GM21737 (cell line): ENCODE data around the gene KISS1R.

Experiments used
- ATAC-seq: cut with Tn5 transposase; IDR thresholded peaks from one replicate; pipeline ENCODE4 v1.9.1; 2021; ENCODE audit warnings: mild to moderate bottlenecking, moderate library complexity; ENCODE audit not compliant: unreplicated experiment

The KISS1R gene

DNA sequence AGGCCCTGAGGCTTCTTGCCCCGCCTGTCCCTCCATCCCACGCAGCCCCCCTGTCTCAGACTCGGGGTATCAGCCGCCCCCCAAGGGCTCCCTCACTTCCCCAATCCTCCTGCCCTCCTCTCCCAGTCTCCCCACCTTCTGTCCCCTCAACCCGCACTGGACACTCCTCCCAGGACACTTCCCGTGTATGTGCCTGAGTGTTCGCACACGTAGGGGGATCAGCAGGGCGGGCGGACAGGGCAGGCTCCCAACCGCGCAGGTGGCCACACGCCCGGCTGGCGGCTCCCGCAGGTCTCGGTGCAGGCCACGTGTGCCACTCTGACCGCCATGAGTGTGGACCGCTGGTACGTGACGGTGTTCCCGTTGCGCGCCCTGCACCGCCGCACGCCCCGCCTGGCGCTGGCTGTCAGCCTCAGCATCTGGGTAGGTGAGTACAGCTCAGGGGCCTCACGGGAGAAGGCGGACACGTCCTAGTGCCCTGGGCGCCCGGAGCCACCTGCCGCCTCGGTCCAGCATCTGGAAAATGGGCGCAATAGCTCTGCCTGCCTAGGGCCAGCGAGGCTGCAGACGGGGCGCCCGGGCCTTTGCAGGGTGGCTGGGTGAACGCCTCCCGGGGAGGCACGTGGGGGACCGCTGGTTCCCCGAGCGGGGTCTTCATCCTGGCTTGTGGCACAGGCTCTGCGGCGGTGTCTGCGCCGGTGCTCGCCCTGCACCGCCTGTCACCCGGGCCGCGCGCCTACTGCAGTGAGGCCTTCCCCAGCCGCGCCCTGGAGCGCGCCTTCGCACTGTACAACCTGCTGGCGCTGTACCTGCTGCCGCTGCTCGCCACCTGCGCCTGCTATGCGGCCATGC lies 2.3 kb downstream of the KISS1R start:
- ATAC-seq: no peak

DNA sequence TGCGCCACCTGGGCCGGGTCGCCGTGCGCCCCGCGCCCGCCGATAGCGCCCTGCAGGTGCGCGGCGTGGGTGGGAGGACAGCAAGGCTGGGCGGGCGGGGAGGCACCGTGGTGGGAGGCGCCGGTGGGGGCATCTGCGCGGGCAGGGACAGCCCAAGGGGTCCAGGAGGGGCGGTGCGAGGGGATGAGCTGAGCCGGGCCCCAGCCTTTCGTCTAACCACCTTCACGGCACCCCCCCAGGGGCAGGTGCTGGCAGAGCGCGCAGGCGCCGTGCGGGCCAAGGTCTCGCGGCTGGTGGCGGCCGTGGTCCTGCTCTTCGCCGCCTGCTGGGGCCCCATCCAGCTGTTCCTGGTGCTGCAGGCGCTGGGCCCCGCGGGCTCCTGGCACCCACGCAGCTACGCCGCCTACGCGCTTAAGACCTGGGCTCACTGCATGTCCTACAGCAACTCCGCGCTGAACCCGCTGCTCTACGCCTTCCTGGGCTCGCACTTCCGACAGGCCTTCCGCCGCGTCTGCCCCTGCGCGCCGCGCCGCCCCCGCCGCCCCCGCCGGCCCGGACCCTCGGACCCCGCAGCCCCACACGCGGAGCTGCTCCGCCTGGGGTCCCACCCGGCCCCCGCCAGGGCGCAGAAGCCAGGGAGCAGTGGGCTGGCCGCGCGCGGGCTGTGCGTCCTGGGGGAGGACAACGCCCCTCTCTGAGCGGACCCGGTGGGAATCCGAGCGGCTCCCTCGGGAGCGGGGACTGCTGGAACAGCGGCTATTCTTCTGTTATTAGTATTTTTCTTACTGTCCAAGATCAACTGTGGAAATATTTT lies 3.1 kb downstream of the KISS1R start:
- no peak for ATAC-seq

DNA sequence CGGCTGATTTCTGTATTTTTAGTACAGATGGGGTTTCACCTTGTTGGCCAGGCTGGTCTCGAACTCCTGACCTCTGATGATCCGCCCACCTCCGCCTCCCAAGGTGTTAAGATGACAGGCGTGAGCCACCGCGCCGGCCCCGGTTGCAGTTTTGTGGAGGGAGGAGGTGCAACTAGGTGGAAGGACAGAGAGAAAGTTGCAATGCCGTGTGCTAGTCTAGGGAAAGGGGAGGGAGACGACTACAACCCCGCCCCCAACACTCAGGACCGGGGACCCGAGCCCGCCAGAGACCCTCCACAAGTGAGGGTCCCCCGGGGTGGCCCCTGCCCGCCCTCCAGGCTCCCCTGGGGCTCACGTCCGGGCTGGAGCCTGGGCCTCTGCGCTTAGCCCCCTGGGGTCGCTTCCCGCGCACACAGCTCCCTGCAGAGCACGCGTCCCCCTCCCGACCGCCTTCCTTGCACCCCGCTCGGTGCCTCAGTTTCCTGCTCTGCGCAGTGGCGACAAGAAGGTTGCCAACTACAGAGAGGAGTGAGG lies 7.5 kb downstream of the KISS1R start:
- ATAC-seq: no peak

DNA sequence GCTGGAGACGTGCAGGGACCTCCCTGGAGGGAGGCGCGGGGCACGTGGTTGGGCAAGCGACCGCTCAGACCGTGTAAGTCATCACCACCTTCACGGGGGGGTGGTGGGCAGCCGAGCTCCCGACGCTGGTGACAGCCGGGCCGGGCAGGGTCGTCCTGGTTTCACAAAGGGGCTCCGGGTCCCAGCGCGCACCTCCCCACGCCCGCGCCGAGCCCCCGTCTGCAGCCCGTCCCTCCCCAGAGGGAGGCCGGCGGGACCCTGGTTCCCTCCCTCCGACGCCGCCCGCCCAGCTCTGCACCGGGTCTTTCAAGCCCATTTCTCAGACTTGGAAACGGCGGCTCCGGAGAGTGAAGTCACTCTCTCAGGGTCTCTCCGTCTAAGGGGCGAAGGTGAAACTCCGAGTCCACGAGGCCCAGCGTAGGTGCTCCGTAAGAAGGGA lies 8.0 kb downstream of the KISS1R start:
- ATAC-seq: peak; percentile 19

DNA sequence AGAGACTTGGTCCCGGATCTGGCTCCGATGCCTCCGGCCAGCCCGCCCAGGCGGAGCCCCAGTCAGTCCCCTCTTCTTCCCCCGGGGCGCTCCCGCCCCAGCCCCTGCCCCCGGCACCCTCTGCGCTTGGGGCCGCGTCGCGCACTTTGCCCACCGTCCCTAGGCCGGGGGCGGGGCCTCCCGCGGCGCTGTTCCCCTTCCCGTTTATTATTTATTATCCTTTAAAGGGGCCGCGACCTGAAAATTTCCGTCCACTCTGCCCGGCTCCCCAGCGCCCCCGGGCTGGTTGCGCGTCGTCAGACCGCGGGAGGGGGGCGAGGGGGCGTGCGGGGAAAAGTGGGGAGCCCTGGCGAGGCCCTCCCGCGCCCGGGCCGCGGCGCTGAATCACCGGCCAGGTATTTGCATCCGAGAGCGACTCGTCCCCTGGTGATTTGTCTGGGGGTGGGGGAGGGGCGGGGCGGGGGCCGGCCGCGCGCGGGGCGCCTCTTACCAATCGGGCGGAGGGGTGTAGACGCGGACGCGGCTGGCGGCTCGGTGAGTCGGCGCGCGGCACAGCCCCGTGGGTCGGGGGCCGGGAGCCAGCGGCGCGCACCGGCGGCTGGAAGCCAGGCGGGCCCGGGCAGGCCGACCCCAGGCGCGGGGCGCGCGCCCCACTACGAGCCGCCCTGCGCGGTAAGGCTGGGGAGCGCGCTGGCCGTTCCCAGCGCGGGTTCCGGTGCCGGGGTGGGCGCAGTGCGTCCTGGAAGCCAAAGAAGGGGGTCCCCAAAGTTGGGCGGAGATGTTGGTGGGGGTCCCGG lies 8.6 kb downstream of the KISS1R start, which contains the start of gene ARID3A:
Gene ARID3A (plus strand): TSS at position 510 of the 797 bp plus-strand sequence. CDS start 3,494 bp downstream, outside the sequence.
- peak; percentile 40 for ATAC-seq

DNA sequence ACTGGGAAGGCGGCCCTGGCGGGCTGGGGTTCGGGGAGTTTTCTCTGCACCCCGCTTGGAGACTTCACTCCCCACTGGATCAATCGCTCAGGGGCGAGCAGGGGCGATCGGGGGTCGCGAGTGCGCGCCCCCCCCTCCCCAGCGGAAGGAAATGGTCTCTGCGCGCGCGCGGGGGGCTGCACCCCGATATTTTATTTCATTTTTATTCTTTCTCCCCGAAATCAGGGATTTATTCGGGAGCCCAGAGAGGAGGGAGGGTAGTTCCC lies 9.1 kb downstream of the KISS1R start:
- ATAC-seq: no peak

DNA sequence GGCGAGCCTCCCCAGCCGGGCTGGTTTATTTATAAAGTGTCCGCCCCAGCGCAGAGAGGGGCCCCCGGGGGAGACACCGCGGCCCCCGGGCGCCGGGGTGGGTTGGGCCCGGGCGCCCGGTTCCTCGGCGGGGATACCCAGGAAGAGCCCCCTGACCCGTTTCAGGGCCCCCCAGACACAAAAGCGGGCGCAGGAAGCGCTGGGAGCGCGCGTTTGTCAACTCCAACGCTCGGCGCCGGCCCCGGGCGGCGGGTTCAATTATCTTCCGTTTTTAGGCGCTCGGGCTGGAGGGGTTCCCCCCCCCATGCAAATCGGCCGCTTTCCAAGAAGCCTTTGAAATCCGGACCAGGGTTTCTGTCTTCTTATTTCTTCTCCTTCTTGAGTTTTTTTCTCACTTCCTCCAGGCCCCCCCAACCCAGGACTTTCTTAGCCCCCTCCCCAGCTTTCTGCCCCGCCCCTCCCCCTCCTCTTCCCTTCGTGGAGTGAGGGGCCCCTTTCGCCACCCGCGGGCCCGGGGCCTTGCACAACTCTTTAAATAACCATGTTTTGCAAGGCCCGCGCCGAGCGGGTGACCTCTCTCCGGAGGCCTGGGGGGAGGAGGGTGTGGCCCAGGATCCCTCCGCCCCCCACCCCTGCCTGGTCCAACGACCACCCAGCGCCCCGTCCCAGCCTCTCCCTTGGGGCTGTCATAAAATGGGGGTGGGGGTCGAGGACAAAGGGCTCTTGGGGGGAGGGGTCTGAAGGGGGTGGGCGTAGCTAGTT lies 9.6 kb downstream of the KISS1R start:
- ATAC-seq: no peak

DNA sequence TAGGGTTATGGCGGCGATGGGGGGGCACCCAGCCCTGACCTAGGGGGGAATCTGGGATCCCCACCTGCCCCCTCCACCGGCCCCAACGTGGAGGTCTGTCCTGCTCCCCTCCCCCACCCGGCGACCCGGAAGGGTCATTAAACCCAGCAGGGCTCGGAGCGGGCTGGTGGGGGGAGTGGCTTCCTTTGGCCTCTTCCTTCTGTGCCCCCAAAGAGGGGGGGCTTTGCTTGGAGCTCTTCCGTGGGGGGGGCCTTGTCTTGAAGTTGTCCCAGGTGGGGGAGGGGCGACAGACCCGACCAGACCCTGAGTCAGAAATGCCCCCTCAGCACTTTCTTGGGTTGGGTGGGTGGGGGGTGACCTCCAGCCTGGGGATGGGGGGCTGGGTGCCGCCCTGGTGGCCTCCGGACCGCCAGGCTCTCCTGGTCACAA lies 10.2 kb downstream of the KISS1R start:
- no peak for ATAC-seq

DNA sequence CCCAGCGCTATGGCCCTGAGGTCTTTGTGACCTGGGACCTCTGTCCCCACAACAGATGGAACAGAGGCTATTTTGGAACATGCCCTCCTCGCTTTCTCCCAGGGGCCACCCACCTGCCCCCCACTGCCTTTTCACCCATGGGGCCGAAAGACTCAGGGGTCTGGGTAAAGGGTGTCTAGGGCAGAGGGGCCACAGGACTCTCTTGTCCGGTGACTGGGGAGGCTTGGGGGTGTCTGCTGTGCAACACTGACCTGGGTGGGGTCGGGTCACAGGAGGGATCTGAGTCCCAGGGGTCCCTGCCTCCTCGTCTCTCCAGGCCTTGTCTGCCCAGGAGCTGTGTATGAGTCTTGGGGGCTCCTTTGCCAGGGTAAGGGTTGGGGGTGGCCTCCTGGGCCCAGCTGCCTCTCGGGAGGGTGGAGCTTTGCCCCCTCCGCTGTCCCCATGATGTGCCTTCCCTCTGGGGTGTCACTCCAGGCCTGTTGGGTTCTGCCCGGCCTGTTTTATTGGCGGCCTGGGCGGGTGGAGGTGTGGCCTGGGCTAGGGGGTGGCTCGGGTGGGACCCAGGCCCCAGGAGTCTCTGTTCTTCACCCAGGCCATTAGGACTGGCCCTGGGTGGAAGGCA lies 10.8 kb downstream of the KISS1R start:
- ATAC-seq: no peak

DNA sequence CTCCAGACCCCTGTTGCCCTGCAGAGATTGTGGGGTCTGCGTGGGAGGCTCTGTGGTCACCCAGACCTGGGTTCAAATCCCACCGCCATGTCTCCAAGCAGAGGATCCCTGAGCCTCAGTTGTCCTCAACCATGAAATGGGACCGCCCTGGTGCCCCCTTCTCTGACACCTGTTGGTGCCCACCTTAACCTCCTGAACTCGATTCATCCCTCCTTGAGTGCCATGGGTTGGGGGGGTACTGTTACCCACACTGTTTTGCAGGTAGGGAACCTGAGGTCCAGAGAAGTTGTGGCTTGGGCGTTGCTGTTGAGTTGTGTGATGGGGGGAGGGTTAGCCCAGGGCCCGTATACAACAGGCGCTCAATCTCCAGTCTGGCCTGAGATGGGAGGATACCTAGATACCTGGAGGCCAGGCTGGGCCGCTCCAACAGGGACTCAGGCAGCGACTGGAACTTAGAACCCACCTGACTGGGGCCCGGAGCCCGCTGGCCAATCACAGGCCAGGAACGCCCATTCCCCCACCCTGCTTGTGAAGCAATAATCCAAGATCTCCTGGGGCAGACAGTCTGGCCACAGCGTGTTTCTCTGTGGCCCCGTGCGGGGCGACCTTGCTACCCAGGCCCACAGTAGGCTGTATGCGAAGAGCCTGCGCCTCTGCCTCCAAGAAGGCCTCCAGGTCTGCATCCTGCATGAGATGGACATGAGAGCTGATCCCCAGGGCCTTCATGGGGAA lies 11.5 kb downstream of the KISS1R start:
- no peak for ATAC-seq

DNA sequence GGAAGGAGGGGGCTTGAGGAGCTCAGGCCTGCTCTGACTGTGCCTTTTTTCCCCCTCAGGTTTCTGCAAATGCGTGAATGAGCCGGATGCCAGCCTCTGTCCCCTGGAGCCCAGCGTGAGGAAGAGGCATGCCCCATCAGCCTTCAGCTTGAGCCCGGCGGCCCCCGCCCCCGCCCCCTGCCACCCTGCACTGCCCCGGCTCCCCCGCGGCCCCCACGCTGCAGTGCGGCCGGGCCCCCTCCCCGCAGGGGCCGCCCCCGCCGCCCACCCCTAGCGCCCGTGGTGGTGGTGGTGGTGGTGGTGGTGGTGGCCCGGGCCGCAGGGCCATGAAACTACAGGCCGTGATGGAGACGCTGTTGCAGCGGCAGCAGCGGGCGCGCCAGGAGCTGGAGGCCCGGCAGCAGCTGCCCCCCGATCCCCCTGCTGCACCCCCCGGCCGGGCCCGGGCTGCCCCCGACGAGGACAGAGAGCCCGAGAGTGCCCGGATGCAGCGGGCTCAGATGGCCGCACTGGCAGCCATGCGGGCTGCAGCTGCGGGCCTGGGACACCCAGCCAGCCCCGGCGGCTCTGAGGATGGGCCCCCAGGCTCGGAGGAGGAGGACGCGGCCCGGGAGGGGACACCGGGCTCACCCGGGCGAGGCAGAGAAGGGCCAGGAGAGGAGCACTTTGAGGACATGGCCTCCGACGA lies 12.2 kb downstream of the KISS1R start:
- no peak for ATAC-seq

DNA sequence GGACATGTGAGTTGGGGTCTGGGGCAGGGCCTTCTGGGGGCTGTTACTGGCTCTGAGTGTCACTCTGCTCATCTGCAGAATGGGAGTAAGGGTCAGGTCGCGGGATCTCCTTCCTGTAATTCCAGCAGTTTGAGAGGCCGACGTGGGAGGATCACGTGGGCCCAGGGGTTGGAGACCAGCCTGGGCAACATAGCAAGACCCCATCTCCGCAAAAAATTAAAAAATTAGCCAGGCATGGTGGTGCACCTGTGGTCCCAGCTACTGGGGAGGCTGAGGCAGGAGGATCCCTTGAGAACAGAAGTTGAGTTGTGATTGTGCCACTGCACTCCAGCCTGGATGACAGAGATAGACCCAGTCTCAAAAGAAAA lies 12.7 kb downstream of the KISS1R start:
- ATAC-seq: no peak

DNA sequence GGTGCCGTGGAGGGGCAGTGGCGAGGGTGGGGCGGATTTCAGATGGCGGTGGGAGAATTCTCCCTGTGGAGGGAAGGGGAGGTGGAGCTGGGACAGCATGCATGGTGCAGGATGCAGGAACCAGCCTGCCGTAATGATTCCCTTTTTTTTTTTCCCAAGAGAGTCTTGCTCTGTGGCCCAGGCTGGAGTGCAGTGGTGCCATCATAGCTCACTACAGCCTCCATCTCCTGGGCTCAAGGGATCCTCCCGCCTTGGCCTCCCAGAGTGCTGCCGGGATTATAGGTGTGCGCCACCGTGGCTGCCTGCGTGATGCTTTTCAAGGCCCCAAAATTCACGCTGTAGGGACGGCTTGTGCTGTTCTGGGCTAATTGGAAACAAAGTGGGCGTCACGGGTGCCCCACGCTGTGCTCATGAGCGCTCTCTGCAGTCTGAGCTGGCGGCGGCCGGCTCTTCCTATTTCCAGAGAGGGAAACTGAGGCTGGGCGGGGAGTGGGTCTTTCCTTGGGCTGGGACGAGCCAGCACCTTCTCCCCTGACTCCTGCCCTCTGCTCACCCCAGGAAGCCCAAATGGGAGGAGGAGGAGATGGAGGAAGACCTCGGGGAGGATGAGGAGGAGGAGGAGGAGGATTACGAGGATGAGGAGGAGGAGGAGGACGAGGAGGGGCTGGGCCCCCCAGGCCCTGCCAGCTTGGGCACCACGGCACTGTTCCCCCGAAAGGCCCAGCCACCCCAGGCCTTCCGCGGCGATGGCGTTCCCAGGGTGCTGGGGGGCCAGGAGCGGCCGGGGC lies 14.9 kb downstream of the KISS1R start:
- ATAC-seq: no peak

DNA sequence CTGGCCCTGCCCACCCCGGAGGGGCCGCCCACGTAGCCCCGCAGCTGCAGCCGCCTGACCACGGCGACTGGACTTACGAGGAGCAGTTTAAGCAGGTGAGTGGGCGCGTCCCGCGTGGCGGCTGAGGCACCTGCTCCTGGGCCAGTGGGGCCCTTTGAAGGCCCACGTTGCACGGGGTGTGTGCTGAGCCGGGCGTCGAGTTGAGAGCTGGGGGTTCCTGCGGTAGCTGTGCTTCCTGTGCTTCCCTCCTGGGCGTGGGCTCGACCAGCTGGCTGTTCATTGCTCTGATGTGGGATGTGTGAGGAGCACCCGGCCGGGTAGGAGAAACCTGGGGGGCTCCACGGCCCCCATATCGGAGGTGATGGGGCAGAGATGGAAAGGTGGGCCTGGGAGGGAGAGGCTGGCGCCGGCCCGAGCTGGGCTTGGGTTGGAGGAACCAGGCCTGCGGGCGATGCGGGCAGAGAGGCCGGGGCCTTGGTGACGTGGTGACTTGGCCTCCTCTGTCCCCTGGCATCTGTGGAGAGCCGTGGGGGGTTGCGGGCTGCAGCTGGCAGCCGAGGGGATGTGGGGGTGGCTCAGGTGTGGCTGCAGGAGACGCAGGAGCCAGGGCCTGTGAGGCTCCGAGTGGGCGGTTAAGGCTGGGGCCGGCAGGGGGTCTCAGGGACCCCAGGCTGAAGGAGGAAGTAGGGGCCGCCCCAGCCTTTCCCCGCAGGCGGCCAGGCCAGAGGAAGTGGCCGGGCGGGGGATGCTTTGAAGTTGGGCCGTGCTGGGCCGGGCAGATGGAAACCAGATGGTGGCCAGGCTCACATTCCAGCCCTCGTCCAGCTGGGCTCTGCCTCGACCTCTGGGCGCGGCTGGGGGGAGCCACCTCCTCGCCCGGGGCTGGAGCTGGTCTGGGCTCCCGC lies 15.8 kb downstream of the KISS1R start:
- ATAC-seq: no peak

DNA sequence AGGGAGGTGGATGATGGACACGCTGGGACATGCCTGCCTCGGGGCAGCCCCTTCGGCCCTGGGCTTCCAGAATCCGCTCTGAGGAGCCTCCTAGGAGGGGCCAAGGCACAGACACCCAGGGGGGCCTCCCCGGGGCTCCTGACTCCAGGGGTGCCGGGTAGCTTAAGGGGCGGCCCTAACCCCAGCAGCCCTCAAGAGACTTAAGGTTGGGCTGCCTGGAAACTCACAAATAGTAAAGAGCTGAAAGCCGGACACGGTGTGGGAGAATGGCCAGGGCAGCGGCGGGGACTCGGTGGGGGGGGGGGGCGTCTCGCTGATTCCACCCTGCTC lies 16.4 kb downstream of the KISS1R start:
- no peak for ATAC-seq

DNA sequence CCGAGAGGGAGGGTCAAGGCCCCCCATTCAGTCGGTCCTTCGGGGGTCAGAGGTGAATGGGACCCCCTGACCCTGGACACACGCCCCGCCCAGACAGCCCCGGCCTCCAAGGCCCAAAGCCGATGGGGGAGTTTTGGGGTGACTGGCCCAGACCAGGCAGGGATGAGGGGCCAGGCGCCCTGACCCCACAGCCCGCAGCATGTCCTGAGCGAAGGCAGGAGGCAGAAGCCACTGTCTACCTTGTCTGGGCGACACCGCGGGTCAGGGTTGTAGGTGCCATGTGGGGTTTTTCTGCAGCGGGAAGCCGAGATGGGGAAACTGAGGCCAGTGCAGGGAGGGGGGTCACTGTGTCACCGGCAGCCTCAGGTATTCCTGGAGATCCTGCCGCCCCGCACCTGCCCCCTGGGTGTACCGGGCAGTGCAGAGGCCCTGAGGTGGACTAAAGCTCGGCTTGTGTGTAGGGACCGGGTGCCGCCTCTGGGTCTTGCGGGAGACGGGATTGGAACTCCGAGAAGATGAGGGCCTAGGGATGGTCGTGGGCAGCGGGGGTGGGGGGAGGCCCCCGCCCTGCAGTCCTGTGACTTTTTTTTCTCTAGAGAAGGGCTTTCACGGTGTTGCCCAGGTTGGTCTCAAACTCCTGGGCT lies 17.2 kb downstream of the KISS1R start:
- no peak for ATAC-seq
